Tibial artery (tissue), 4 donors: ENCODE measurements around the gene MSANTD1.

Experiments
- DNase-seq, 2 donors: peaks; one replicate each; pipeline ENCODE4 v3.0.0-alpha.2; 2019
- H3K27ac ChIP-seq, 2 donors: fragments of 200-600 bp; sonication (generic) in 1 of 2; 1 replicate in 1 of 2; 2 replicates in 1 of 2; pipeline ENCODE4 v1.5.1; 2018 to 2019; ENCODE audit warnings: mild to moderate bottlenecking in 1 of 2
- H3K27me3 ChIP-seq, 2 donors: fragments of 200-600 bp; sonication (generic) in 1 of 2; one replicate each; pipeline versions ENCODE4 v1.5.1 to v1.6.0; 2016 to 2019
- H3K36me3 ChIP-seq, 3 donors: fragments of 200-600 bp; sonication (generic) in 2 of 3; one replicate each; pipeline ENCODE4 v1.5.1; 2016 to 2019; ENCODE audit warnings: mild to moderate bottlenecking in 2 of 3
- H3K4me1 ChIP-seq, 4 donors: fragments of 200-600 bp; sonication (generic) in 2 of 4; 1 replicate in 3 of 4; 2 replicates in 1 of 4; pipeline ENCODE4 v1.5.1; 2016 to 2019
- H3K4me3 ChIP-seq, 2 donors: fragments of 200-600 bp; sonication (generic) in 1 of 2; 1 replicate in 1 of 2; 2 replicates in 1 of 2; pipeline ENCODE4 v1.5.1; 2018 to 2019; ENCODE audit warnings: mild to moderate bottlenecking in 2 of 2
- H3K9me3 ChIP-seq, 3 donors: fragments of 200-600 bp; sonication (generic) in 1 of 3; one replicate each; pipeline ENCODE4 v1.5.1; 2016 to 2019
- CTCF ChIP-seq, 2 experiments: fragments of 200-600 bp in 1 of 2; fragments of 450-650 bp in 1 of 2; IDR thresholded peaks; one replicate each; pipeline ENCODE4 v1.5.1; 2017 to 2019; ENCODE audit warnings: antibody characterized with exemption in 2 of 2, mild to moderate bottlenecking in 1 of 2, moderate library complexity in 1 of 2
- intact Hi-C: fragments of 100-400 bp; cut with DNase I; formaldehyde crosslinking; loops from one replicate; pipeline ENCODE4 v1.15.0; 2023; ENCODE audit warnings: low total_unique reads

MSANTD1 gene

GRCh38 chr4:3226944-3227343, 22.0 kb upstream of the MSANTD1 start:
- Histone ChIP-seq H3K9me3 (no peaks in the 10 kb centered on the region), H3K4me3 (no peak overlapping the region), H3K4me1 (peaks cover 0 to 8% (median 3%) of the 10 kb centered on the region in 4 donors), H3K36me3 (peaks cover 76 to 91% (median 87%) of the 10 kb centered on the region in 3 donors), H3K27me3 (no peaks in the 10 kb centered on the region), H3K27ac (no peak overlapping the region)
- peak in 1 of 2 donors; percentile 45 for DNase-seq
- no peak for TF ChIP-seq CTCF (IDR thresholded peaks at IDR 0.05)
- intact Hi-C loops = no loop called here

GRCh38 chr4:3227878-3228675, 20.9 kb upstream of the MSANTD1 start:
- Histone ChIP-seq H3K4me3 (no peak overlapping the region), H3K4me1 (peaks cover 0 to 8% (median 3%) of the 10 kb centered on the region in 4 donors), H3K27ac (no peak overlapping the region), H3K36me3 (peaks cover 76 to 91% (median 87%) of the 10 kb centered on the region in 3 donors), H3K9me3 (no peaks in the 10 kb centered on the region), H3K27me3 (no peaks in the 10 kb centered on the region)
- intact Hi-C loops = no loop called here
- DNase-seq = peak in 1 of 2 donors; percentile 73
- TF ChIP-seq CTCF (IDR thresholded peaks at IDR 0.05) = no peak

GRCh38 chr4:3228881-3229280, 20.1 kb upstream of the MSANTD1 start:
- no peak for DNase-seq
- Histone ChIP-seq H3K36me3 (peaks cover 75 to 91% (median 87%) of the 10 kb centered on the region in 3 donors), H3K4me1 (peaks cover 0 to 8% (median 3%) of the 10 kb centered on the region in 4 donors), H3K9me3 (no peaks in the 10 kb centered on the region), H3K27ac (no peak overlapping the region), H3K27me3 (no peaks in the 10 kb centered on the region), H3K4me3 (no peak overlapping the region)
- TF ChIP-seq CTCF (IDR thresholded peaks at IDR 0.05) = no peak
- intact Hi-C loops = no loop called here

- H3K36me3 ChIP-seq = peaks cover 71 to 91% (median 87%) of the 10 kb centered on the region in 3 donors
- no peak for DNase-seq
- no peaks in the 10 kb centered on the region for H3K27me3 ChIP-seq
- TF ChIP-seq CTCF (IDR thresholded peaks at IDR 0.05) = no peak
- no peak overlapping the region for H3K27ac ChIP-seq
- no peak overlapping the region for H3K4me3 ChIP-seq
- intact Hi-C loops = no loop called here
- peaks cover 0 to 8% (median 3%) of the 10 kb centered on the region in 4 donors for H3K4me1 ChIP-seq
- no peaks in the 10 kb centered on the region for H3K9me3 ChIP-seq
Observed at GRCh38 chr4:3229328-3229727, 19.6 kb upstream of the MSANTD1 start.

- DNase-seq = no peak
- TF ChIP-seq CTCF (IDR thresholded peaks at IDR 0.05) = no peak
- Histone ChIP-seq H3K27me3 (no peaks in the 10 kb centered on the region), H3K36me3 (peaks cover 71 to 91% (median 87%) of the 10 kb centered on the region in 3 donors), H3K4me3 (no peak overlapping the region), H3K4me1 (peaks cover 0 to 8% (median 3%) of the 10 kb centered on the region in 4 donors), H3K27ac (no peak overlapping the region), H3K9me3 (no peaks in the 10 kb centered on the region)
- intact Hi-C loops = no loop called here
Observed at GRCh38 chr4:3229964-3230363, 19.0 kb upstream of the MSANTD1 start.
